ENCODE results near the gene CREB3L4. TPM values are rescaled to one million over a fixed set of nuclear protein-coding genes. Genes with fewer than 3 reads are reported as not detected.

CREB3L4 gene
- total and polyA plus RNA-seq, 2 of the 13 experiments (the other 11 are each of a cell fraction or from before 2014, with no cell fraction given), result 9.9 to 18.7 TPM

GRCh38 chr1:153958111-153958960, 9.4 kb upstream of the CREB3L4 start, which contains the start of gene CRTC2 (continued):
- TF ChIP-seq BCLAF1 (IDR thresholded peaks at IDR 0.05) (no peak), HMG20B (CRISPR knock-in tag; conservative IDR thresholded peaks at IDR 0.05) (no peak), ZNF331 (CRISPR knock-in tag; IDR thresholded peaks at IDR 0.05) (no peak), SKI (IDR thresholded peaks at IDR 0.05; ENCODE audit: partially characterized antibody) (peak; percentile 12), ATF6 (CRISPR knock-in tag; conservative IDR thresholded peaks at IDR 0.05) (no peak), THAP9 (CRISPR knock-in tag; IDR thresholded peaks at IDR 0.05; ENCODE audit: borderline replicate concordance) (no peak), ZZZ3 (CRISPR knock-in tag; IDR thresholded peaks at IDR 0.05; ENCODE audit: borderline replicate concordance) (0 out of 2 replicates have a peak, but pooled peaks have one; percentile 17), MLX (CRISPR knock-in tag; IDR thresholded peaks at IDR 0.05) (no peak), NFYB (CRISPR knock-in tag; IDR thresholded peaks at IDR 0.05) (no peak; the same call in none of the 2 replicates), USF2 (IDR thresholded peaks at IDR 0.05; ENCODE audit: low read depth, low read length) (no peak), USF2 (CRISPR knock-in tag; IDR thresholded peaks at IDR 0.05; ENCODE audit: borderline replicate concordance) (no peak), SNAPC2 (CRISPR knock-in tag; IDR thresholded peaks at IDR 0.05) (no peak), PHF5A (CRISPR knock-in tag; IDR thresholded peaks at IDR 0.05; ENCODE audit: low read depth, unreplicated experiment) (no peak), ZNF839 (CRISPR knock-in tag; IDR thresholded peaks at IDR 0.05; ENCODE audit: borderline replicate concordance) (no peak), DDIT3 (CRISPR knock-in tag; IDR thresholded peaks at IDR 0.05) (no peak), HDAC1 (CRISPR knock-in tag; IDR thresholded peaks at IDR 0.05) (peak; percentile 83), NR2C2 (CRISPR knock-in tag; IDR thresholded peaks at IDR 0.05; ENCODE audit: borderline replicate concordance) (peak; percentile 98), JARID2 (CRISPR knock-in tag; IDR thresholded peaks at IDR 0.05; ENCODE audit: insufficient replicate concordance) (no peak)

All from HepG2 (cell line).